ENCODE results near the gene MARCHF3. TPM values are rescaled to one million over a fixed set of nuclear protein-coding genes. Genes with fewer than 3 reads are reported as not detected.

MARCHF3 gene
- total RNA-seq, 3 donors from 2014 or later: 22.5 to 52.8 (median 34.5) TPM

DNA sequence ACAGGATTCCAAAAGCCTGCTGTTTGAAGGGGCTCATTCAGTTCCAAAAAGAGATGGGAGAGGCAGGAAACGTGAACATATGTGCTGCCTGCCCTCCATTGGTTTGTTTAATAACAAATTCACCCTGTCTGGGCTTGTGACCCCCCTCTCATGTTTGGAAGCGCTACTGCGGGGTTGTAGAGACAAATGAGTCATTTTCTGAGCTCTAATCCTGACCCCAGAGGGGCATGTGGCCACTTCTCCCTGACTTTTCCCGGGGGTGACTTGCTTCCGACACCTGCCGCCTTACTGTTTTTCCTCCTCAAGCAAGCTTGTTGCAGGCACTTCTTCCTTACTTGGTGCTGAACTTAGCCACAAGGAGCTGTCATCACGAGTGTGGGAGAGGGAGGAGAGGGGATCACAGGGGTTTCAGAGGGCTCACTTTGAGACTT lies 177.5 kb downstream of the MARCHF3 start:
- intact Hi-C loops (cut with DNase I, micrococcal nuclease): no loop called here
- Histone ChIP-seq H3K4me1 (ENCODE audit: low read depth) (peaks cover 3% of the 10 kb centered on the region), H3K36me3 (ENCODE audit: low read depth) (no peaks in the 10 kb centered on the region), H3K9me3 (no peaks in the 10 kb centered on the region), H3K4me3 (no peak overlapping the region)
- ATAC-seq: no peak
- TF ChIP-seq, protein P1, sequence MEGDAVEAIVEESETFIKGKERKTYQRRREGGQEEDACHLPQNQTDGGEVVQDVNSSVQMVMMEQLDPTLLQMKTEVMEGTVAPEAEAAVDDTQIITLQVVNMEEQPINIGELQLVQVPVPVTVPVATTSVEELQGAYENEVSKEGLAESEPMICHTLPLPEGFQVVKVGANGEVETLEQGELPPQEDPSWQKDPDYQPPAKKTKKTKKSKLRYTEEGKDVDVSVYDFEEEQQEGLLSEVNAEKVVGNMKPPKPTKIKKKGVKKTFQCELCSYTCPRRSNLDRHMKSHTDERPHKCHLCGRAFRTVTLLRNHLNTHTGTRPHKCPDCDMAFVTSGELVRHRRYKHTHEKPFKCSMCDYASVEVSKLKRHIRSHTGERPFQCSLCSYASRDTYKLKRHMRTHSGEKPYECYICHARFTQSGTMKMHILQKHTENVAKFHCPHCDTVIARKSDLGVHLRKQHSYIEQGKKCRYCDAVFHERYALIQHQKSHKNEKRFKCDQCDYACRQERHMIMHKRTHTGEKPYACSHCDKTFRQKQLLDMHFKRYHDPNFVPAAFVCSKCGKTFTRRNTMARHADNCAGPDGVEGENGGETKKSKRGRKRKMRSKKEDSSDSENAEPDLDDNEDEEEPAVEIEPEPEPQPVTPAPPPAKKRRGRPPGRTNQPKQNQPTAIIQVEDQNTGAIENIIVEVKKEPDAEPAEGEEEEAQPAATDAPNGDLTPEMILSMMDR (IDR thresholded peaks at IDR 0.05): no peak
- DNase-seq: no peak

DNA sequence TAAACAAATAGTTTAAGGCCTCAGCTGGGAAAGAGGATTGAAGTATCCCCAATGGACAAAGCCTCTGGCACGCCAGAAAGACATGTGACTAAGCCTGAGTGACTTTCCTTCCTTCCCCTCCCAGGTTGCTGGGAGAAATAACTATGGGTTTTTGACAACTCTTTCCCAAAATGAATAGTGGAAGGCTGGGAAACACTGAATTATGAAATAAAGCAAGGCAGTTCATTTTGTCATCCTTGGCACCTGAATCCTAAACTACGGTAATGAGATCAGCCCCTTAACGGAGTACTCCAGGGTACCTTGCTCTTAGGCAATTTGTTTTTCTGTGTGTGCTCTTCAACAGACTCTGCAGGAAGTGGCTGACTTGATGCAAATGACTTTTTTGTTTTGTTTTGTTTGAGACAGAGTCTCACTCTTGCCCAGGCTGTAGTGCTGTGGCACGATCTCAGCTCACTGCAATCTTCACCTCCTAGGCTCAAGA lies 178.2 kb downstream of the MARCHF3 start:
- TF ChIP-seq, protein P1 (IDR thresholded peaks at IDR 0.05): no peak
- no peaks in the 10 kb centered on the region for H3K9me3 ChIP-seq
- DNase-seq (no peak), ATAC-seq (peak; percentile 66)
- H3K4me1 ChIP-seq (ENCODE audit: low read depth): peaks cover 10% of the 10 kb centered on the region
- intact Hi-C loops (cut with DNase I, micrococcal nuclease): no loop called here
- no peaks in the 10 kb centered on the region for H3K36me3 ChIP-seq (ENCODE audit: low read depth)
- no peak overlapping the region for H3K4me3 ChIP-seq

DNA sequence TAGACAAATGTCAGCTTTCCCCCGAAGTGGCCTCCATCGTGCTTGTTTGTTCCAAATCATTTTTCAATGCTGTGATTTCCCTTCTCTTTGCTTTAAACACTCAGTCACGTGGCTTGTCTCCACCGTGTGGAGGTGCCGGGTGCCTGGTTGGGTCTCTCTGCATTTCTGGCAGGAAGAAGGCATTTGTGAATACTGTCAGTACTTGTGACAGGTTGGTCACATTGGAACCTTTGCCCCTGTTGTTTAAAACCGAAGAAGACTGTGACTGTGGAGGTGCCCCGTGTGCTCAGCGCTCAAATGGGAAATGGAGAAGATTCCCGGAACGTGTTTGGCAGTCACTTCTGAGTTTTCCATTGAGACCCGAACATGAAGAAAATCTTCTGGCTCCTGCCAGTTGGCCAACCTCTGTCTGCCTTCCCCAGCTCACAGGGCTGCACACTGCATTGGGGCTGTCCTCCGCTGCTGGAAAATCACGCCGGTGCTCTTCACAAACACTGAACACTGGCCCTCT lies 178.8 kb downstream of the MARCHF3 start:
- TF ChIP-seq, protein P1 (IDR thresholded peaks at IDR 0.05): no peak
- no peak overlapping the region for H3K4me3 ChIP-seq
- H3K4me1 ChIP-seq (ENCODE audit: low read depth): peaks cover 14% of the 10 kb centered on the region
- DNase-seq (no peak), ATAC-seq (peak; percentile 6)
- H3K36me3 ChIP-seq (ENCODE audit: low read depth): no peaks in the 10 kb centered on the region
- intact Hi-C loops (cut with DNase I, micrococcal nuclease): no loop called here
- H3K9me3 ChIP-seq: no peaks in the 10 kb centered on the region

DNA sequence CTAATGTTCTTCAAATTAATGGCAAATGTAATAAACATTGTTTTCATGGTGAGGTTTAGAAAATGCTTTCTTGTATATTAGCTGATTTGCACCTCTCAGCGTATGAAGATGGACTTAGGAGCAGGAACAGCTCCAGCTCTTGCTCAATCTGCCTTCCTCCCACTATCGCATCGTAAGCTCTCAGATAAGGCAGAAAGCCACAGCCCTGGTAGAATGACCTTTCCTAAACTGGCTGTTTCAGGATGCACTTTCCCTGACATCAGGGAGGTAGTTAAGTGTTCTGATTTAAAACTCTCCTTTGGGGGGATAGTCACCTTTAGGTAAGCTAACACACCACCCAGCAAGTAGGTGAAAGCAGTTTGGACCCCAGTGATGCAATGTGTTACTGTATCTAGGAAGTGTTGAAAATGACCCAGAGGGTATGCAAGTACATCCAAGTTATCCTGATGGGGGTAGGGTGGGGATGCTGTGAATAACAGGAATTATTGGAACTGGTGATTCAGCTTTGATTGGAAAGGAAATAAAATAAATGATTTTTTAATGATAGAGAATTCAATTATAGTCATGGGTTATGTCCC lies 181.2 kb downstream of the MARCHF3 start:
- H3K9me3 ChIP-seq: no peaks in the 10 kb centered on the region
- ATAC-seq (no peak), DNase-seq (no peak)
- no peak overlapping the region for H3K4me3 ChIP-seq
- no peaks in the 10 kb centered on the region for H3K36me3 ChIP-seq (ENCODE audit: low read depth)
- TF ChIP-seq, protein P1 (IDR thresholded peaks at IDR 0.05): no peak
- intact Hi-C loops (cut with DNase I, micrococcal nuclease): no loop called here
- H3K4me1 ChIP-seq (ENCODE audit: low read depth): peaks cover 21% of the 10 kb centered on the region

DNA sequence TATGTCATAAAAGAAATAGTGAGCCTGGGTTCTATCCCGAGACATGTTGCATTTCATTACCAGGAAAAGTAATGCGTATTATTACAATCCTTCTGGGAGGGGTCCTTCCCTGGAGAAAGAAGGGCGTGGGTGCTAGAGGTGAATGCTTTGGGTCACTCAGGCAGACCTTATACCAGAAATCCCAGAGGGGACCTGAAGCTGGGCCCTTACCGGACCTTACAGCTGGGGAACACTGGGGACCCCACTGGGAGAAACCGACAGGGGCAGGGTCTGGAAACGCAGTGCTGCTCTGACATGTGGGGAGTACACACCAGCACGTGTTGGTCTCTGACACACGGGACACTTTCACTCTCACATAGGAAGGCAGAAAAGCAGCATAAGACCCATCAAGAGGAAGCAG lies 182.1 kb downstream of the MARCHF3 start:
- Histone ChIP-seq H3K4me3 (no peak overlapping the region), H3K36me3 (ENCODE audit: low read depth) (no peaks in the 10 kb centered on the region), H3K4me1 (ENCODE audit: low read depth) (peaks cover 21% of the 10 kb centered on the region), H3K9me3 (no peaks in the 10 kb centered on the region)
- no peak for ATAC-seq
- TF ChIP-seq, protein P1 (IDR thresholded peaks at IDR 0.05): no peak
- intact Hi-C loops (cut with DNase I, micrococcal nuclease): no loop called here
- DNase-seq: no peak
